MG63 (cell line): Measurements from ENCODE around the gene FANCC. TPM values are rescaled to one million over a fixed set of nuclear protein-coding genes. Genes with fewer than 3 reads are reported as not detected.

Experiments used
- DNase-seq: peaks from one replicate; pipeline ENCODE4 v3.0.0-alpha.2; 2020
- H3K27me3 ChIP-seq: fragments of 250-450 bp; sonication (Bioruptor Pico); 2 replicates; pipeline ENCODE4 v1.5.1; 2020; ENCODE audit warnings: mild to moderate bottlenecking, moderate library complexity
- H3K36me3 ChIP-seq: fragments of 250-450 bp; sonication (Bioruptor Pico); 2 replicates; pipeline ENCODE4 v1.5.1; 2020; ENCODE audit warnings: mild to moderate bottlenecking, moderate library complexity
- H3K4me3 ChIP-seq: fragments of 250-450 bp; sonication (Bioruptor Pico); 2 replicates; pipeline ENCODE4 v1.5.1; 2020; ENCODE audit warnings: mild to moderate bottlenecking, moderate library complexity
- H3K9me3 ChIP-seq: fragments of 250-450 bp; sonication (Bioruptor Pico); 2 replicates; pipeline ENCODE4 v1.5.1; 2020; ENCODE audit warnings: mild to moderate bottlenecking, moderate library complexity
- total RNA-seq: library from RNA; depleted of rRNA; stranded (reverse); fragments of >200 nt; shearing (Covaris generic); gene quantifications from 2 replicates; pipeline ENCODE4 v1.2.3, GENCODE V29; 2014; ENCODE audit warnings: low replicate concordance

FANCC gene
- total RNA-seq, 1 experiment from 2014 or later = 10.7 TPM

DNA sequence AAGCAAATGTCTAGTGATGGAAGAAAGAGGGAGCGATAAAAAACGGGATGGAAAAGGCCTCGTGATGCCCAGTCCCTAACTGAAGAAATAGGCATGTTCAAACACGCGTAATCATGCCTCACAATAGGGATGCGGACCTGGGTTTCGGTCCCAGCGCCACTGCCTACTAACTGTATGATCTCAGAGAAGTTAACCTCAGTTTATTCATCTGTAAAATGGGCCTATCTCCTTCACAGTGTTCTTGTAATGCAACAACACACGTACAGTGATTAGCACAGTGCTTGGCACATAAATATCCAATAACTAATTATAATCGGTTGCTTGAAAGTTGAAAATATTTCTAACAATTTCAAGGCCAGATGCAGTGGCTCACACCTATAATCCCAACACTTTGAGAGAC lies 181.8 kb downstream of the FANCC start:
- Histone ChIP-seq H3K36me3 (no peaks in the 10 kb centered on the region), H3K4me3 (no peak overlapping the region), H3K27me3 (no peaks in the 10 kb centered on the region), H3K9me3 (no peaks in the 10 kb centered on the region)
- no peak for DNase-seq

DNA sequence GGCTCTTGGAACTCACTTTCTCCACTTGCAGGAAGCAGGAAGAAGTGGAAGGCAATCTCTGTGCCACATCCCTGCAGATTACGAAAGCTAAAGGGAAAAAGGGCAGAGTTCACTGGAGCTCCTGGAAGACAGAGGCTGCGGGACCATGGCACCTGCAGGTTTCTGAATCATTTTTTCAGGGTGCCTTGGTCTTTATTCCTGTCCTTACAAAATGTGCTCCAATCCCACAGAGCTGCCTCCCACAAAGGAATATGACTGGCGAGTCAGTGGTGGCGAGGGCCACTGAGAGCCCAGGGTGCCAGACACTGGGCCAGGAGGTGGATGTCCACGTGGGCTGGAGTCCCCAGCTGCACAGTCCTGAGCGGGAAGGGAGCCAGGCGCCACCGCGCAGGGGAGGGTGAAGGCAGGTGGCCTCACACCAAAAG lies 183.0 kb downstream of the FANCC start:
- H3K4me3 ChIP-seq = no peak overlapping the region
- H3K36me3 ChIP-seq = no peaks in the 10 kb centered on the region
- no peaks in the 10 kb centered on the region for H3K27me3 ChIP-seq
- DNase-seq = no peak
- no peaks in the 10 kb centered on the region for H3K9me3 ChIP-seq

DNA sequence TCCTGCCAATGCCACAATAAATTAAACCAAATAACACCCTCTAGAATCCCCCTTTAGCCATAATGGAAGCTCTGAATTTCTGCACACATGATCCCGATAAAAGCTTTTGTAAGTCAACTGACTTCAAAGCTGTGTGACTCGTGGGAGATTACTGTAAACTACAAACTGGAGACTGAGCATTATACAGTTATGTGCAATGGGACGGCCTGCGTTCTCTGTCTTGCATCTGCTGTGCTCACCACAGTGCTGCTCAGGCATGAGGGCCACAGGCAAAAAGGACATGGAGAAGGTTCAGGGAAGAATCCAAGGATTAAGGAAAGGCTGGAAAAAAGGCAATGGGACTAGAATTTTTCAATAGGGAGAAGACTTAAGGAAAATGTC lies 184.2 kb downstream of the FANCC start:
- H3K9me3 ChIP-seq = no peaks in the 10 kb centered on the region
- no peaks in the 10 kb centered on the region for H3K36me3 ChIP-seq
- DNase-seq = no peak
- H3K4me3 ChIP-seq = no peak overlapping the region
- H3K27me3 ChIP-seq = no peaks in the 10 kb centered on the region

- H3K9me3 ChIP-seq = no peaks in the 10 kb centered on the region
- no peaks in the 10 kb centered on the region for H3K27me3 ChIP-seq
- no peaks in the 10 kb centered on the region for H3K36me3 ChIP-seq
Observed at GRCh38 chr9:95132366-95133324, 184.9 kb downstream of the FANCC start.

DNA sequence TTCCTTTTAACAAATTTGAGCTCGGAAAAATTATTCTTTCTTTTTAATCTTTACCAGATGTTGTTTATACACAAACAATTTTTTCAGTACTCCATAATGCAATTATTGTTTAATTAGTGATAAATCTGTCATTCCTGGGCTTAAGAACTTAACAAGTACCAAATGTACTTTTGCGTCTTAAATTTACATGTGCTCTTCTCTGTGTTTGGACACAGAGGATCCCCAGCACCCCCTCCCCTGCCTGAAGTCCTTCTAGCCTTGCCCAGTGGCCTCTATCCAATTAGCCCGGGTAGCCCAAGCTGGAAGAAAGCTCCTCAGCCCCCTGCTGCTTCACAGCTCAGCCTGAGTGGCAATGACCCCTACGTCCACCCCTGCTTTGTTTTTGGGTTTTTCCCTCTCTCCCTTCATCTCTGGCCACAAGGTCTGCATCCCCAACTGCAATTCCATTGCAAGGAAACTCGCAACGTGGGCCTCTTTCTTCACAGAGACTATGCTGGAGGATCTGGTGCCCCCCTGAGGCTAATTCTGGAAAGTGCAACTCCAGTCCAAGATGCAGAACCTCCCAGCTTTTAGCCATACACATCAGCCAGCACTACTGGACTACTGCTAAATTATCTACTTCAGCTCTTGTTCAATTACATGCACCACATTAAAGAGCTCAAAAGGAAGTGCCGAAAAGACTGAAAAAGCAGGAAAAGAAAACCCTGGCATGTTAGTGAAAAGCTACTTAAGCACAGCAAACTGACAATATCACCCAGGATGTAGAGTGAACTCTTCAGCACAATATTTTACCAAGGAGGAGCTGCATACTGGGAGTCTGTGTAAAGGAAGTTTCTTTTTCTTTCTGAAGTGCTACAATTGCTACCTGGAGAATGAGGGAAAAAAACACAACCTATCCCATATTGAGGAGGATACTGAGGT lies 186.2 kb downstream of the FANCC start:
- Histone ChIP-seq H3K36me3 (no peaks in the 10 kb centered on the region), H3K4me3 (no peak overlapping the region), H3K9me3 (no peaks in the 10 kb centered on the region), H3K27me3 (no peaks in the 10 kb centered on the region)
- DNase-seq = peak; percentile 45

More at GRCh38 chr9:95132366-95133324, 184.9 kb downstream of the FANCC start:
- H3K4me3 ChIP-seq = no peak overlapping the region
- no peak for DNase-seq

DNA sequence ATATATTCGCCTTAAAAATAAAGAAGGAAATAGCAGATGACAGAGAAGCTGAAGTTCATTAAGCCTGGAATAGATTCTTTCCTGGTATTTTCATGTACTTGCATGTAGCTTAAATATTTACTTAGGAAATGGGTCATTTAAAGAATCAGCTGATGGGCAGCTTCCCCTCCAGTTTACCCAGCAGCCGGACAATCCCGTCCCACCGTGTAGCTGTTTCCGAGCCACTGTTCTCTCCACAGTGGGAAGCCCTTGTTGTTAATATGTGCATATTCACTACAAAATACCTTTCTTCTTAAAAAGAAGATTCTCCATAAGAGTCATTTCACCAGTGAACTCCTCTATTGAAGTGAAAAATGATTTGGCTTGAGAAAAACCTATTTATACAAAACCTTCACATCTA lies 187.0 kb downstream of the FANCC start:
- no peaks in the 10 kb centered on the region for H3K9me3 ChIP-seq
- no peaks in the 10 kb centered on the region for H3K27me3 ChIP-seq
- DNase-seq = no peak
- H3K36me3 ChIP-seq = no peaks in the 10 kb centered on the region
- no peak overlapping the region for H3K4me3 ChIP-seq

DNA sequence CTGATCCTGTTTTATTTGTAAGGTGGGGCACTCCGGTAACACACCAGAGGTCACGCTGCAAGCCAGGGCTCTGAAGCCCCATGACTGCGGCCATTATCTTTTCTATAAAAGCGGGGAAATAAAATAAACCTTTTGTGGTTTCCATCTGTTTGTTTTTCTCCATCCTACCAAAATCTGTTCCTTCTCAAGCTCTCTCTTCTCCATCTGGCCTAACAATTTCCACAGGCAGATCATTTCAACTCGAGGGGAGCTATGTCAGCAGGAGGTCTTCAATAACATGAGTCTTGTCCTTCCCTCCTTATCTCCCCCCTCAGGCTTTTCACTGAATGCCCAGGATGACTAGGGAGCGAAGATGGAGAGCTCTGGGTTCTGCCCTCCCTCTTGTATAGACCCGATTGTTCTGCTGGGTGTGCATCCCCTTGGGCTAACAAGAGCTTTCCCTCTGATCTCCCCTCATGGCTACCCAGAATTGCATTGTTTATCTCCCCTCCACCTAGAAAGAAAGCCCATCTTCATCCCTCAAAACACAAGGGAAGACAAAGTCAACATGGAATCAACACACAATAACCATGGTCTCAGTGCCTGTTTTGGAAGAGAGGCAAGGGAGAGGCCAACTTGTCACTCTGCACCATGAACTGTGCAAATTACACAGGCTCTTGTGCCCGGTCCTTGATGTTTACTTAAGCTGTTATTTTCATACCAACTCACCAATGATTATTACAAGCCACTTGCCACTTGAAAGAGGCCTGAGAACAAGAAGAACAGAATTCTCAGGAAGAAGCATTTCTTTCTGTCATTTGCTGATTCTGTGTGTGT lies 187.8 kb downstream of the FANCC start:
- H3K4me3 ChIP-seq = no peak overlapping the region
- DNase-seq = no peak
- H3K9me3 ChIP-seq = no peaks in the 10 kb centered on the region
- no peaks in the 10 kb centered on the region for H3K27me3 ChIP-seq
- H3K36me3 ChIP-seq = no peaks in the 10 kb centered on the region

- Histone ChIP-seq H3K9me3 (no peaks in the 10 kb centered on the region), H3K4me3 (no peak overlapping the region), H3K36me3 (no peaks in the 10 kb centered on the region), H3K27me3 (no peaks in the 10 kb centered on the region)
- DNase-seq = no peak
Observed at GRCh38 chr9:95128177-95128524, 189.4 kb downstream of the FANCC start.

GRCh38 chr9:95127249-95128176 lies 190.0 kb downstream of the FANCC start:
- DNase-seq = peak; percentile 45
- no peak overlapping the region for H3K4me3 ChIP-seq
- H3K9me3 ChIP-seq = no peaks in the 10 kb centered on the region
- no peaks in the 10 kb centered on the region for H3K27me3 ChIP-seq
- no peaks in the 10 kb centered on the region for H3K36me3 ChIP-seq

DNA sequence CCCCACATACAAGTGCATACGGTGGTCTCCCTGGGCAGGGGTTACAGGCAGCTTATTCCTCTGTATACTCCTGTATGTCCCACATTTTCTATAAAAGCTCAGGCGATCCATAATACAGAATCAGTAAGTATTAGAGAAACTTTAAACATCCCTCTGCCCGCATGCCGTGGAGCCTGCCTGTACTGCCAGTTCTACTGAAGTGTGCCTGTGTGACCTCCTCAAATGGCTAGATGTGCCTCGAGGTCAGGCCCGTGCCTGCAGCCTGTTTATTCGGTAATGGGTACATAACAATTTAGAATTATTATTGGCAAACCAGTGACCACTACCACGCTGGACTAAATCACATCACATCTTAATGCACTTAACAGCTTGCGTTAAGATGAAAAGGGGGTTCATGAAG lies 190.8 kb downstream of the FANCC start:
- Histone ChIP-seq H3K9me3 (no peaks in the 10 kb centered on the region), H3K36me3 (no peaks in the 10 kb centered on the region), H3K27me3 (no peaks in the 10 kb centered on the region), H3K4me3 (no peak overlapping the region)
- DNase-seq = no peak

GRCh38 chr9:95125652-95126051 lies 191.9 kb downstream of the FANCC start:
- no peak overlapping the region for H3K4me3 ChIP-seq
- no peaks in the 10 kb centered on the region for H3K9me3 ChIP-seq
- no peaks in the 10 kb centered on the region for H3K27me3 ChIP-seq
- no peaks in the 10 kb centered on the region for H3K36me3 ChIP-seq
- DNase-seq = no peak

GRCh38 chr9:95124582-95125367 lies 192.7 kb downstream of the FANCC start:
- Histone ChIP-seq H3K36me3 (no peaks in the 10 kb centered on the region), H3K4me3 (no peak overlapping the region), H3K27me3 (no peaks in the 10 kb centered on the region), H3K9me3 (no peaks in the 10 kb centered on the region)
- DNase-seq = no peak

DNA sequence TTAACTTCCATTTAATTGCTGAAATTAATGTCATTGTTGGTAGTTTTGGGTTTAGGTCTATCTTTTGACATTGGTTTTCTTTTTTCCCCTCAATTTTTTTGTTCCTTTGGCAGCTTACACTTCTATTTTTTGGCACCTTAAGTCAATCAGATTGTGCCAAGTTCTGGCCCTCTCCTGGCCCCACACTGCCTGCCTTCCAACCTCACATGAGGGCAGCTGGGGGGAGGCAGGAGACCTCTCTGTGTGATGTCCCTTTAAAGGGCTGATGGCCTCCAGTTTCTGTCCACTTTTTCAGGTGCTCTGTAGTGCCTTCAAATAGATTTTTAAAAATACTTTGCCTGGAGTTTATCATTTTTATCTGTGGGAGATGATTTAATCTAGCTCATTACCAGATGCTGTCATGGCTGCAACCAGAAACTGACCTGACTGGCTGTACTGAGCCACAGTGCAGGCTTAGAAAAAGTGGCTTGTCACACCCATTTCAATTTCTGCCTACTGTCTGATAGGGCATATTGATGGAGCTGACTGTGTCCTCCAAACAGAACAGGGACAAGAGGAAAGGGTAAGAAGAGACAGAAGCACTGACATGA lies 196.6 kb downstream of the FANCC start:
- no peaks in the 10 kb centered on the region for H3K27me3 ChIP-seq

GRCh38 chr9:95118596-95118995 lies 198.9 kb downstream of the FANCC start:
- Histone ChIP-seq H3K9me3 (no peaks in the 10 kb centered on the region), H3K27me3 (no peaks in the 10 kb centered on the region), H3K4me3 (no peak overlapping the region), H3K36me3 (no peaks in the 10 kb centered on the region; the same call in 1 of the 2 replicates)
- no peak for DNase-seq

More for the DNA sequence above, 196.6 kb downstream of the FANCC start:
- DNase-seq = no peak
- no peaks in the 10 kb centered on the region for H3K9me3 ChIP-seq
- H3K4me3 ChIP-seq = no peak overlapping the region
- no peaks in the 10 kb centered on the region for H3K36me3 ChIP-seq

DNA sequence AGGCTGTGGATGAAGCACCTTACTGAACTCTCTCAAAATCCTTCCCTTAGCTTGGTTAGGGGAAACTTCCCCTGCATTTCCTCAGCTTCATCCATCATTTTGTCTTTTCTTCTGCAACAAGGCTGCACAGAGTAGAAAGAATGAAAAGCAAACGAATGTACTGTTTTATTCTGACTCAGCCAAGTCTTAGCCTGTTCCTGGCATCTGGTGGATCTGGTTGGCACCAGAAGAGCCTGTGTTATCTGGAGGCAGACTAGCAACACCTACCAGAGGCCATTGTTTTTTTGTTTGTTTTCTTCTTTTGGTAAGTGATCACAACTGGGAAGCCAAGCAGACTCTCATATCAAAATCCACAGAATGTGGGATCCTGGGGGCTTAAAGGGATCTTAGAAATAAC lies 200.7 kb downstream of the FANCC start:
- DNase-seq = peak; percentile 40
- H3K36me3 ChIP-seq = peaks cover 5% of the 10 kb centered on the region; the same call in 1 of the 2 replicates
- no peaks in the 10 kb centered on the region for H3K9me3 ChIP-seq
- no peaks in the 10 kb centered on the region for H3K27me3 ChIP-seq
- no peak overlapping the region for H3K4me3 ChIP-seq
